Measurements from ENCODE around the gene WWC2.

DNA sequence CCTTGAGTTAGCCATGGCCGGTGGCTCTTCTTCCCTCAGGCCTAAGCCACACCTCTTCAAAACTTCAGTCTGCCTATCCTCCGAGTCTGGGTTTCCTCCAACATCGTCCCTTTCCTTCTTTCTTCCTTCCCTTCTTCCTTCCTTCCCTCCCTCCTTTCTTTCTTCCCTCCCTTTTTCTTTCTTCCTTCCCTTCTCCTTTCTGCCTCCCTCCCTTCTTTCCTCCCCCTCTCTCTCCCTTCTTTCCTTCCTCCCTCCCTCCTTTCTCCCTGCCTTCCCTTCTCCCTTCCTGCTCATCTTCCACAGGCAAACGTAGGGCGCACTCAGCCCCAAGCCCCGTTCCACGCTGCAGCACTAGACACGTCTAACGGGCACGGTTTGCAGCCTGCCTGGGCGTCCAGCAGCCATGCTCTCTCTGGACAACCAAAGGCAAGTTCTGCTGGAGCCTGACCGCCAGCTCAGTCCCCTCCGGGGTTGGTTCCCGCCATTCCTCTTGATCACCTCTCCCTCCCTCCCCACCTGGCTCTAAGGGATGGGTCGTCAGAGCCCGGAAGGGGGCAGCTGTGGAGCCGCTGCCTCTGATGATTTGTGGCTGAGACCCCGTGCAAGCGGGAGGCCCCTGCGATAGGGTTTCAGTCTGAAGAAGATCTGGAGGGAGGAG lies 257.2 kb downstream of the WWC2 start:
- TF ChIP-seq EZH2 (IDR thresholded peaks at IDR 0.05; ENCODE audit: insufficient read depth, poor library complexity, severe bottlenecking) = no peak
- no peak for TF ChIP-seq EZH2phosphoT487 (IDR thresholded peaks at IDR 0.05; ENCODE audit: insufficient read depth, low read depth)
